MCF 10A (cell line): ENCODE measurements around the gene EMC8. TPM values are rescaled to one million over a fixed set of nuclear protein-coding genes. Genes with fewer than 3 reads are reported as not detected.

Experiments used
- BruUV-seq: library from RNA; stranded (reverse); fragments of 400-500 nt; replicated peaks from 2 replicates; lab custom pipeline; 2021; lab: Mats Ljungman, UMichigan
- CTCF ChIA-PET: fragments of 300-600 bp; sonication (Branson Sonifier 250); formaldehyde crosslinking; extraction: SDS; loops from one replicate; lab custom pipeline; 2021; ENCODE audit warnings: antibody characterized with exemption, inconsistent platforms; lab: Yijun Ruan, JAX
- POLR2A ChIA-PET: fragments of 300-600, 350-650 bp; sonication (Branson Sonifier 250); formaldehyde crosslinking; extraction: SDS; loops from one replicate; lab custom pipeline; 2020; ENCODE audit warnings: antibody characterized with exemption, inconsistent platforms; lab: Yijun Ruan, JAX
- DNase-seq: peaks from one replicate; pipeline ENCODE4 v3.0.0-alpha.2; 2018; ENCODE audit not compliant: unreplicated experiment
- H3K27ac Mint-ChIP-seq: one replicate; pipeline ENCODE4 v1.8.0; 2022; ENCODE audit warnings: mild to moderate bottlenecking, low read depth, mixed read lengths; ENCODE audit not compliant: unreplicated experiment
- H3K27me3 Mint-ChIP-seq: one replicate; pipeline ENCODE4 v1.8.0; 2022; ENCODE audit warnings: mixed read lengths; ENCODE audit not compliant: insufficient read depth, unreplicated experiment
- H3K36me3 Mint-ChIP-seq: one replicate; pipeline ENCODE4 v1.8.0; 2022; ENCODE audit warnings: mild to moderate bottlenecking, moderate library complexity, mixed read lengths; ENCODE audit not compliant: insufficient read depth, unreplicated experiment
- H3K4me1 Mint-ChIP-seq: one replicate; pipeline ENCODE4 v1.8.0; 2022; ENCODE audit warnings: mixed read lengths; ENCODE audit not compliant: insufficient read depth, unreplicated experiment
- H3K4me3 Mint-ChIP-seq: one replicate; pipeline ENCODE4 v1.8.0; 2022; ENCODE audit warnings: mild to moderate bottlenecking, moderate library complexity, mixed read lengths; ENCODE audit not compliant: unreplicated experiment
- H3K9me3 Mint-ChIP-seq: one replicate; pipeline ENCODE4 v1.8.0; 2022; ENCODE audit warnings: mixed read lengths; ENCODE audit not compliant: unreplicated experiment
- CTCF ChIP-seq: fragments of 200-600 bp; IDR thresholded peaks from one replicate; pipeline ENCODE4 v1.8.0; 2022; ENCODE audit warnings: antibody characterized with exemption, mild to moderate bottlenecking; ENCODE audit not compliant: unreplicated experiment
- intact Hi-C: fragments of 100-400 bp; cut with micrococcal nuclease; formaldehyde crosslinking; loops from 2 replicates; pipeline ENCODE4 v1.14.1; 2022
- total RNA-seq: library from RNA; stranded (reverse); gene quantifications from 2 replicates; pipeline ENCODE4 v1.2.3, GENCODE V29; 2022

The EMC8 gene
- total RNA-seq, 1 experiment from 2014 or later: 68.5 TPM

GRCh38 chr16:85734311-85735017 lies 64.9 kb downstream of the EMC8 start:
- DNase-seq: no peak
- no peak for TF ChIP-seq CTCF
- Mint-ChIP-seq H3K4me1 (peaks cover 6% of the 10 kb centered on the region), H3K4me3 (no peak overlapping the region), H3K9me3 (no peaks in the 10 kb centered on the region), H3K27ac (no peak overlapping the region), H3K27me3 (no peaks in the 10 kb centered on the region), H3K36me3 (peaks cover 17% of the 10 kb centered on the region)
- intact Hi-C loops: no loop called here
- ChIA-PET CTCF (no interaction called here), POLR2A (interaction anchor here (0.6 to 0.7 kb wide), 2 partner anchors 44 to 182 kb away, joined by 3 read pairs; no protein-coding TSS in a partner anchor)
- BruUV-seq: no TSS peak

- ChIA-PET POLR2A (interaction anchor here (0.6 to 0.7 kb wide), 2 partner anchors 43 to 182 kb away, joined by 3 read pairs; no protein-coding TSS in a partner anchor), CTCF (no interaction called here)
- Mint-ChIP-seq H3K9me3 (no peaks in the 10 kb centered on the region), H3K36me3 (peaks cover 10% of the 10 kb centered on the region), H3K27me3 (no peaks in the 10 kb centered on the region), H3K4me3 (no peak overlapping the region), H3K4me1 (peaks cover 6% of the 10 kb centered on the region), H3K27ac (peak overlapping the region; percentile 28)
- no peak for TF ChIP-seq CTCF
- no TSS peak for BruUV-seq
- intact Hi-C loops: no loop called here
- DNase-seq: no peak
Observed at GRCh38 chr16:85733839-85734170, 65.5 kb downstream of the EMC8 start.

- CTCF ChIA-PET: no interaction called here
- POLR2A ChIA-PET: interaction anchor here (0.6 to 0.7 kb wide), 2 partner anchors 43 to 183 kb away, joined by 3 read pairs; no protein-coding TSS in a partner anchor
- DNase-seq: peak; percentile 56
- no peaks in the 10 kb centered on the region for H3K27me3 Mint-ChIP-seq
- H3K36me3 Mint-ChIP-seq: peaks cover 6% of the 10 kb centered on the region
- intact Hi-C loops: no loop called here
- no TSS peak for BruUV-seq
- H3K4me1 Mint-ChIP-seq: peaks cover 6% of the 10 kb centered on the region
- H3K27ac Mint-ChIP-seq: peak overlapping the region; percentile 28
- TF ChIP-seq CTCF: no peak
- H3K9me3 Mint-ChIP-seq: no peaks in the 10 kb centered on the region
- H3K4me3 Mint-ChIP-seq: no peak overlapping the region
Observed at GRCh38 chr16:85733155-85733838, 66.0 kb downstream of the EMC8 start.

- no peak overlapping the region for H3K27ac Mint-ChIP-seq
- POLR2A ChIA-PET: interaction anchor here (0.6 kb wide), 1 partner anchor 29 kb away, joined by 3 read pairs; no protein-coding TSS in a partner anchor
- BruUV-seq: no TSS peak
- H3K27me3 Mint-ChIP-seq: no peaks in the 10 kb centered on the region
- no peak overlapping the region for H3K4me3 Mint-ChIP-seq
- no peaks in the 10 kb centered on the region for H3K9me3 Mint-ChIP-seq
- H3K4me1 Mint-ChIP-seq: peaks cover 6% of the 10 kb centered on the region
- H3K36me3 Mint-ChIP-seq: peaks cover 5% of the 10 kb centered on the region
- CTCF ChIA-PET: interaction anchor here (0.6 kb wide), 2 partner anchors 14 to 300 kb away, joined by 4 read pairs; no protein-coding TSS in a partner anchor
- TF ChIP-seq CTCF: no peak
- intact Hi-C loops: no loop called here
- DNase-seq: no peak
Observed at GRCh38 chr16:85731179-85731578, 68.2 kb downstream of the EMC8 start.
